ENCODE results near the gene EEF1G.

GRCh38 chr11:62536301-62536957 lies 37.3 kb downstream of the EEF1G start:
- no peak for TF ChIP-seq MAX (IDR thresholded peaks at IDR 0.05)
- TF ChIP-seq RAD21 (IDR thresholded peaks at IDR 0.05; ENCODE audit: low read depth), result no peak
- no peak for TF ChIP-seq FOXM1 (IDR thresholded peaks at IDR 0.05; ENCODE audit: borderline replicate concordance, low read depth)
- no peak for TF ChIP-seq CREB1 (IDR thresholded peaks at IDR 0.05; ENCODE audit: low read depth)
- no peak for TF ChIP-seq EP300 (IDR thresholded peaks at IDR 0.05; ENCODE audit: borderline replicate concordance)
- TF ChIP-seq, protein P1, sequence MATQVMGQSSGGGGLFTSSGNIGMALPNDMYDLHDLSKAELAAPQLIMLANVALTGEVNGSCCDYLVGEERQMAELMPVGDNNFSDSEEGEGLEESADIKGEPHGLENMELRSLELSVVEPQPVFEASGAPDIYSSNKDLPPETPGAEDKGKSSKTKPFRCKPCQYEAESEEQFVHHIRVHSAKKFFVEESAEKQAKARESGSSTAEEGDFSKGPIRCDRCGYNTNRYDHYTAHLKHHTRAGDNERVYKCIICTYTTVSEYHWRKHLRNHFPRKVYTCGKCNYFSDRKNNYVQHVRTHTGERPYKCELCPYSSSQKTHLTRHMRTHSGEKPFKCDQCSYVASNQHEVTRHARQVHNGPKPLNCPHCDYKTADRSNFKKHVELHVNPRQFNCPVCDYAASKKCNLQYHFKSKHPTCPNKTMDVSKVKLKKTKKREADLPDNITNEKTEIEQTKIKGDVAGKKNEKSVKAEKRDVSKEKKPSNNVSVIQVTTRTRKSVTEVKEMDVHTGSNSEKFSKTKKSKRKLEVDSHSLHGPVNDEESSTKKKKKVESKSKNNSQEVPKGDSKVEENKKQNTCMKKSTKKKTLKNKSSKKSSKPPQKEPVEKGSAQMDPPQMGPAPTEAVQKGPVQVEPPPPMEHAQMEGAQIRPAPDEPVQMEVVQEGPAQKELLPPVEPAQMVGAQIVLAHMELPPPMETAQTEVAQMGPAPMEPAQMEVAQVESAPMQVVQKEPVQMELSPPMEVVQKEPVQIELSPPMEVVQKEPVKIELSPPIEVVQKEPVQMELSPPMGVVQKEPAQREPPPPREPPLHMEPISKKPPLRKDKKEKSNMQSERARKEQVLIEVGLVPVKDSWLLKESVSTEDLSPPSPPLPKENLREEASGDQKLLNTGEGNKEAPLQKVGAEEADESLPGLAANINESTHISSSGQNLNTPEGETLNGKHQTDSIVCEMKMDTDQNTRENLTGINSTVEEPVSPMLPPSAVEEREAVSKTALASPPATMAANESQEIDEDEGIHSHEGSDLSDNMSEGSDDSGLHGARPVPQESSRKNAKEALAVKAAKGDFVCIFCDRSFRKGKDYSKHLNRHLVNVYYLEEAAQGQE (IDR thresholded peaks at IDR 0.05; ENCODE audit: low read depth), result no peak
- no peak for TF ChIP-seq CEBPB (IDR thresholded peaks at IDR 0.05)
- TF ChIP-seq TAF1 (IDR thresholded peaks at IDR 0.05; ENCODE audit: low read depth), result no peak
- TF ChIP-seq ZBTB7A (IDR thresholded peaks at IDR 0.05; ENCODE audit: low read depth), result no peak
- no peak for TF ChIP-seq EGR1 (IDR thresholded peaks at IDR 0.05)

Measured in Ishikawa (cell line).